Activated T-helper 9 cell treated with anti-CD3 and anti-CD28 coated beads, Interleukin-2, amount 50 U/mL, for 16 hours (primary cell): Measurements from ENCODE around the gene VPS35L.

Experiments
- DNase-seq: peaks from one replicate; pipeline ENCODE4 v3.0.0-alpha.2; 2020; ENCODE audit warnings: low read depth

VPS35L gene

DNA sequence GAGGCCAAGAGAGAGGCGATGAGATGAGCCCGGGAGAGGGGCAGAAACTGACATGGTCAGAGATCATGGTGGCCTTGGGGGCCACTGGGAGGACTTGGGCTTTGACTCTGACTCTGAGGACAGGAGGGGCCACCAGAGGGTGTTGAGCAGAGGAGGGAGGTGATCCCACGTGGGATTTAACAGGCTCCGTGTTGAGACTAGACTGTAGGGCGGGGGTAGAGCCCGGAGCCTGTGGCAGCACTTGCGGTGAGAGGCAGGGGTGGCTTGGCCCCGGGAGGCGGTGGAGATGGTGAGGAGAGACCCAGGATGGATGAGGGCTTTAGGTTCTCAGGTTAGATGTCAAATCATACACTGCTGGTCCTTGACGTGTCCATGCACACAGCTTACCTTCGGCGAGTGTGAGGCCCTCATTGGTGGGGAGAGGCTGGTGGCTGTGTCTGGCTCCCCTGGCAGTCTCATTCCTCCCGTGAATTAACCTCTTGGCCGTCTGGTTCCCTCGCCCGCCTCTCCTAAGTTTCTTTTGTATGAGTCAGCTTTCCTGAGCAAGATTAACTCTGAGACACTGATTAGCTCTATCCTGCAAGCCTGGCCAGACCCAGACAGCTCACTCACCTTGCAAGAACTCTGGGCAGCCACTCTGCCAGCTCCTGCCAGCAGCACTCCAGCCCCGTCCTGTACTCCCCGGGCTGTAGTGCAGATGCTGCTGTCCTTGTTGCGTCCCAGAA, 39.7 kb downstream of the VPS35L start:
- no peak for DNase-seq

DNA sequence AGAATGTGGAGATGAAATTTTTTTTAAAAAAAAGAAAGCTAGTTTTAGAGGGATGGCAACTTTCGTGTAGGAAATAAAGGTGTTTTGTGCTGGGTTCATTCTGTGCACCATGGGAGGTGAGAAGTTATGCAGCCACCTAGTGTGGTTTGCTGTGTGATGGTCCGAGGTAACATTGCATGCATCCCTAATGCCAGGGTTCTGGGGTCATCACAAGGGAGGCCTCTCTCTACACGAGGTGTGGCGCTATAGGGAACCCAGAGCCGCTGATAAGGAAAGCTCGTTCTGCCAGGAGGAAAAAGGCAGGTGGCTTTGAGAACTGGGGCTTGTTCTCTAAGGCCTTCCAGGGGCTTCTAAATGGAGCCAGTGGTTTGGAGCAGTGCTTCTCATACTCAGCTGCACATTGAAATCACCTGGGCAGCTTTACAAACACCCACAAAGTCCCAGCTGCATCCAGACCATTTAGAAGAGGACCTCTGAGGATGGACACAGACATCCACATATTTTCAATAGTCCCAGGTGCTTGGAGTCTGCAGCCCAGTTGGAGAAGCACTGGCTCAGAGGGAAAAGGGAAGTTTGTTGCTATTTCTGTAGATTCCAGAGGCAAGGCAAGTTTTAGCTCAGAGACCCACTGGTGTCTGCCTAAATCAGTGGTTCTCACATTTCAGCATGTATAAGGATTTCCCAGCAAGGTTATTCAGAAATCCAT, 43.5 kb downstream of the VPS35L start:
- DNase-seq, result no peak

- DNase-seq, result no peak
Observed at GRCh38 chr16:19599968-19600716, 44.6 kb downstream of the VPS35L start.

DNA sequence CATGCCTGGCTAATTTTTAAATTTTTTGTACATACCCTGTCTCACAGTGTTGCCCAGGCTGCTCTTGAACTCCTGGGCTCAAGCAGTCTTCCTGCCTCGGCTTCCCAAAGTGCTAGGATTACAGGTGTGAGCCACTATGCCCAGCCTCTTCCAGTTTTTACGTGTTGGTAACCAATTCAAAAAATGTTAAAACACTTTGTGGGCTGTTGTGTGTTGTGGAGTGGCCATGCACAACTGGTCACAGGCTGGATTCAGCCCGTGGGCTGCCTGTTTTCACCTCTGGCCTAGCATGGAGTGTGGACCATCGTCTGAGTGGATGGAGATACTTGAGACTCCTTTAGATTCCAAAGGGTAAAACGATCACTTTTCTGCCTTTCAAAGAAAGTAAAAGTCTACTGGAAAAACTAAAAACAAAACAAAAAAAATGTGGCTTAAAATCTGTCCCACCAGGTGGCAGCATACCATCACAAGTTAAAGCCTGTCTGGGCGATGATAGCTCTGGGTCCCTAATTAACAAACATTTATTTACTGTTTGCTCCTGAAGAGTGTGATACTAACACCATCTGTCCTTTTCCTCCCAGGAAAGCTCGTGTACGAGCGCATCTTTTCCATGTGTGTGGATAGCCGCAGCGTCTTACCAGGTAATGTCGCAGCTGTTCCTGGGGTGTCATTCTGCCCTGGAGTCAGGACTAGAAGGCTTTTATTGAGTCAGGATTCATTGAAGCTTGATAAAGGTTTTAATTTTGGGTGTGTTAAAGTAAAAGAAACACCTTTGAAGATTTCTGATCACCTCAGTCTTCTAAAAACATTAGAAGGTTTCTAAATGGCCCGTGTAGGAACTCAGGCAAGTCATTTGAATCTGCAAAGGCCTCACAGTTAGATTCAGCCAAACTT, 45.8 kb downstream of the VPS35L start:
- no peak for DNase-seq

GRCh38 chr16:19604911-19605310, 49.4 kb downstream of the VPS35L start:
- DNase-seq, result no peak

DNA sequence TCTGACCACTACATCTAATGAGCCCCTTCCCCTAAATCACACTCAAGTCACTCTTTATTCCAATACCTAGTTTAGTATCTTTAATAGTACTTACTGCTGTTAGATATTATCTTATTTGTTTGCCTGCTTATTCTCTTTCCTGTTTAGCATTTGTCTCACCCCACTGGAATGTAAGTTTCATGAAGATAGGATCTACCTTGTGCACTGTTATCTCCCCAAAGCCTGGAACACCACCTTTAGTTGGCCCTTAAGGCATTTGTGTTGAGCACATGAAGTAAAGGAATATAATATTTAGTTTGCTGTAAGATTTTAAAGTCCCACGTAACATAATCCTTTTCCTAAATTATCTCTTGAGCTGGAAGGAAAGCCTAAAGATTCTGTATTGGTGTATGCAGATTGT, 50.2 kb downstream of the VPS35L start:
- no peak for DNase-seq

DNA sequence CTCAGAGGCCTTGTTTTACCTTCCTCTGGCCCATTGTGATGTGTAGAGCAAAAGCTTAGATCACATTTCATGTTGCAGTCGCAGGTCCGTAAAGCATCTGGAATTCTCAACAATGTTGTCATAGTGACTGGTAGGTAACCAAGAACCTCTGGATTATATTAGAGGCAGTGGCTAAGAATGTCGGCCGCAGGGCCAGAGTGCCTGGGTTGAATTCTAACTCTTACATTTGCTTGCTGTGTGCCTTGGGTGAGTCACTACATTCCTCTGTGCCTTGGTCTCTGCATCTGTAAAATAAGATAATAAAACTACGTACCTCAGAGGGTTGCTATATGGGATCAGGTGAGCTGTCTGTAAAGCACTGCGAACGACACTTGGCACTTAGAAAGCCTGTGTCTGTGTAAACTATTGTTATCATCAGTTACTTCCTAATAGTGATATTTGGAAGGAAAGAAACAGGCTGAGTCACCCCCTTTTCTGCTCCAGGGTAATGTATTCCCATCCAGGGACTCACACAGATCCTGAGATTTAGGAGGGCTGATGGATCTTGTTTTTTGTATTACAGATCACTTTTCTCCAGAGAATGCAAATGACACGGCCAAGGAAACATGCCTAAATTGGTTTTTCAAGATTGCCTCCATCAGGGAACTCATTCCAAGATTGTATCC, 52.2 kb downstream of the VPS35L start:
- no peak for DNase-seq

- DNase-seq, result no peak
Observed at GRCh38 chr16:19609359-19609758, 53.9 kb downstream of the VPS35L start.

- DNase-seq, result no peak
Observed at GRCh38 chr16:19610200-19610599, 54.7 kb downstream of the VPS35L start.

DNA sequence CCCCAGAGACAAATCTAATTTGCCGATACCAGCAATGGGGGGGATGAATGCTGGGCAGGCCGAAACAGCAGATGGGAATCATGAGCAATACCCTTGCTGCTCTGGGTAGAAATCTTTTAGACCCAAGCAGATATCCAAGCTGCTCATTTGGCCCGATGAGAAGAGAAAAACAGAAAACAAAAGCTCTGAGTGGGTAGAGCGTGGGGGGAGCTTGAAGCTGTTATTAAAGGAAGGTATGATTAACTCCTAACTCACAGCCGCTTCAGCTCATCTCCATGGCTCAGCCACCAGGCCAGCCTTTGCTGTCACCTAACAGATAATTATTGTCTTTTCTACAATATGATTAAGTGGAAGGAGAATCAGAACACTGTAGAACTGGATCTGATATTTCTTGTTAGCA, 58.3 kb downstream of the VPS35L start:
- no peak for DNase-seq

GRCh38 chr16:19616241-19616640, 60.7 kb downstream of the VPS35L start:
- DNase-seq, result no peak

DNA sequence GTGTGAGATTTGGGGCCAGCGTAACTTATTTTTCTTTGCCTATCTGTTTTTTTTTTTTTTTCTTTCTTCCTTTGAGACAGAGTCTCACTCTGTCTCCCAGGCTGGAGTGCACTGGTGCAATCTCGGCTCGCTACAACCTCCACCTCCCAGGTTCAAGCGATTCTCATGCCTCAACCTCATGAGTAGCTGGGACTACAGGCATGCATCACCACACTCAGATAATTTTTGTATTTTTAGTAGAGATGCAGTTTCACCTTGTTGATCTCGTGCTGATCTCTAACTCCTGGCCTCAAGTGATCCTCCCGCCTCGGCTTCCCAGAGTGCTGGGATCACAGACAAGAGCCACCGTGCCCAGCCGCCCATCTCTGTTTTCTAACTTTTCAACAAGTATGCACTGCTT, 63.4 kb downstream of the VPS35L start:
- DNase-seq, result no peak

DNA sequence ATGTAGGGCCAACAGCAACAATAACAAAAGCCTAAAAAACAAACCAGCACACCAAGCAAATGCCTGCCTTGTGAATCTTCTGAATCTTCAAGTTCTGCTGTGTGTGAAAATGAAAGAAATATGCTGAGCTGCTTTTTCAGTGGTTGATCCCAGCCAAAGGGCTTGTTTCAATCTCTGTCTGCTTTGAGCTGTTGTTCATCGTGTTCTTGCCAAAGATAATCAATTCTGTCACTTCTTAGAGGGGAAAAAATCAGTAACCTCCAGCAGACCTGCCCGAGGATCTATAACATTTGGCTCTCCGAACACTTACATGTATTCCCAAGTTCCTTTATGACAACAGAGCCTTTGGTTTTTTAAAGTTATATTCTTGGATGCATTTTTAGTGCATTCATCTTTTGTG, 65.9 kb downstream of the VPS35L start:
- no peak for DNase-seq

GRCh38 chr16:19625039-19625438, 69.5 kb downstream of the VPS35L start:
- DNase-seq, result no peak

DNA sequence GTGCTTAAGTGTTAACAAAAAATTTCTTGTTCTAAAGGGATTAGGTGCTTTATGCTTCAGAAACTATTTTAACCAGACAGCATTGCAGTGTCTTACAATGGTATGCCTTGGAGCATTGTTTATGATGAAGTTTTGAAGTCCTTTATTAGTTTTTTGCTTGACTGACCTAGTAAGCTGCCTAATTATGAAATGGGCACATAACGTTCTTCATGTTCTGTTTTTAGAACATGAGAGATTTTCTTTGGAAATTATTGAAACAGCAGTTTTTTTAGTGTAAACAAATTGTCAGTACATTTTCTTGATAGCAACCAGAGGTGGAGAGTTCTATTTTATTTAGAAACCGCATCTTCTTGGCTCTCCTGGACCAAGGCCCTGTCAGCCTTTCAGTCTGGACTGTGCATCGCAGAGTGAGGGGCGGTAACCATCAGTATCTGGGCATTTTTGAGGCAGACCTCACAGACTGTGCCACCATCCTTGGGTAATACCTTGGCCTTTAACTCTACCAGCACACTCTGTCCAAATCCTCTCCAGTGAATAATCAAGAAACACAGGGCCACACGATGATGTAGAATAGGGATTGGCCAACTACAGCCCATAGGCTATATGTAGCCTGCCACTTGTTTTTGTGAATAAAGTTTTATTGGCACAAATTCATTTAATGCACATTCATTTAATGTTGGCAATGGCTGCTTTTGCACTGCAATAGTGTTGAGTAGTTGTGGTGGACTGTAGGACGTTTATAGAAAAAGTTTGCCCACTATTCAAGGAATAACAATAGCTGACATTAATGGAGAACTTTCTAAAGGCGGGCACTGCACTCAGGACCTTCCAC, 81.1 kb downstream of the VPS35L start:
- DNase-seq, result no peak

- no peak for DNase-seq
Observed at GRCh38 chr16:19639986-19640421, 84.5 kb downstream of the VPS35L start.

- no peak for DNase-seq
Observed at GRCh38 chr16:19642501-19642900, 87.0 kb downstream of the VPS35L start.

DNA sequence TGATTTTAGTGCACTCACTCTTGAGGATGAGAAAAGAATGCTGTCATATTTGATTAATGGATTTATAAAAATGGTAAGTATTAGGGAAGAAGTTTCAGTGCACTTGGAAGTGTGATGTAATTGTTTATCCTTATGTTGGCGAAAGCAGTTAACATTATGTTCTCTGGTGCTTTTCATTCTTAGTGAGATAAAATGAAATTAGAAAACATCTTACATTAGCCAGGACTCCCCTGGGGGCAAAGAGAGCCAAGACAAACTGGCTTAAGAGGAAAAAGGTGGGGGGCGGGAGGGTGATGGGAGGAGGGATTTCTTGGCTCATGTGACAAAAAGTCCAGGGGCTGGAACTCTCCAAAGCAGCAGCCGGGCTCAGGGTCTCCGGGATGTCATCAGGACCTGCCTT, 89.4 kb downstream of the VPS35L start:
- DNase-seq, result no peak

DNA sequence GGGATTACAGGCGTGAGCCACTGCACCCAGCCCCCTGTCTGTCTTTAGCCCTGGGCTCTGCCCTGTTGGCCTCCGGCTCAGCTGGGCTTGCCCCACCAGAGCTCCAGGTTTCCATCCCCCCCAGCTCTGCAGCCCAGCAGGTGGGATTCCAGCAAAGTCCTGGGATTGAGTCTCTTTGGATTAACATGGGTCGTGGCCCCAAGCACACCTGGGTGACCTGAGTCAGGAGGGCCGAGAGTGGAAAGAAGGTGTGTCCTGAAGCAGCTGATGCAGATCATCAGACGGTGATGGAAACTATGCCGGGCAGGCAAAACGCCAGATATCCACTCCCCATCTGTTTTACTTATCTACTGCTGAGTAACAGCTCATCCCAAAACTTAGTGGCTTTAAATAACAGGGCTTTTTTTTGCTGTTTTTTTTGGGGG, 90.1 kb downstream of the VPS35L start:
- DNase-seq, result no peak

DNA sequence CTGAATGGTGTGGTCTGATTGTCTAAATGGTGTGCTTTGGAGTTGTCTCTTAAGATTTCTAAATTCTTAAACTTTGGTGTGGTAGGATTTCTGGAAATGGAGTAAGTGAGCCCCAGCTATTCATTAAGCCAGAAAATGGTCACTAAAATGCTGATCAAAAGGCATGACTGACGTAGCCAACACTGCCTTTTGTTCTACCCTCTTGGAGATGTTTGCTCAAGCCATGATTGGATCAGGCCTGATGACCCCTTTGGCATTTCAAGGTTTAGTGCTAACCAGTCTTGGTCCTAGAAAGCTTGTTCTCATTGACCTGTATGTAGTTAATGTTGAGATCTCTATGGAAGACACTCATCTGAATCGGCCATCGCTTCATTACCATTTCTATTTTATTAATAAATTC, 94.5 kb downstream of the VPS35L start:
- no peak for DNase-seq

- DNase-seq, result no peak
Observed at GRCh38 chr16:19654147-19654546, 98.6 kb downstream of the VPS35L start.
